ENCODE data around the gene AURKA. TPM values are rescaled to one million over a fixed set of nuclear protein-coding genes. Genes with fewer than 3 reads are reported as not detected.

The AURKA gene
- total and polyA plus RNA-seq, 2 of the 8 experiments (the other 6 are each of a cell fraction or from before 2014, with no cell fraction given): 45.8 to 84.8 TPM

GRCh38 chr20:56412949-56413348 is 20.9 kb upstream of the AURKA start:
- WGBS, 2 experiments (ENCODE audit: extremely low coverage in 1 of 2, insufficient coverage in 1 of 2, insufficient read length in 1 of 2, insufficient replicate concordance in 2 of 2, low coverage in 1 of 2, low lambda C conversion rate in 2 of 2, missing lambda C conversion rate in 1 of 2): 94% methylated on average over 2 of the region's 3 CpGs; no CpG with 5 or more reads in 1 of the 2 experiments
- H3K27ac ChIP-seq (ENCODE audit: low read depth, low read length): no peak overlapping the region
- H3K27me3 ChIP-seq (replicated peaks in 1 of 4; ENCODE audit: control insufficient read depth in 3 of 4, extremely low read depth in 1 of 4, insufficient read depth in 3 of 4, low read length in 3 of 4): no peaks in the 10 kb centered on the region
- no peak overlapping the region for H2BK120ac ChIP-seq (replicated peaks; ENCODE audit: low read depth, low read length)
- no peaks in the 10 kb centered on the region for H3K23me2 ChIP-seq (ENCODE audit: low read depth, low read length)
- H4K20me1 ChIP-seq (replicated peaks in 1 of 2; ENCODE audit: control insufficient read depth in 1 of 2, insufficient read depth in 2 of 2, low read length in 2 of 2): peaks cover 0 to 4% of the 10 kb centered on the region in 2 experiments
- no peak overlapping the region for H3K18ac ChIP-seq (ENCODE audit: extremely low read depth, low read length)
- H4K91ac ChIP-seq (replicated peaks; ENCODE audit: insufficient read length, low read length): no peak overlapping the region
- H4K8ac ChIP-seq (ENCODE audit: extremely low read depth, insufficient read depth, low read length): no peak overlapping the region
- no peaks in the 10 kb centered on the region for H3K79me2 ChIP-seq (ENCODE audit: control insufficient read depth in 1 of 2, insufficient read depth in 2 of 2, low read length in 2 of 2)
- no peak overlapping the region for H3K23ac ChIP-seq (ENCODE audit: insufficient read length)
- ChIA-PET CTCF (ENCODE audit: partially characterized antibody) (interaction anchor here (0.6 to 1.5 kb wide), 4 partner anchors 12 to 253 kb away, joined by 3 to 4 read pairs (median 4); no protein-coding TSS in a partner anchor), POLR2A (ENCODE audit: partially characterized antibody) (interaction anchor here (1.1 kb wide), 1 partner anchor 19 kb away, joined by 3 read pairs; no protein-coding TSS in a partner anchor)
- H3K9ac ChIP-seq (replicated peaks in 1 of 4; ENCODE audit: extremely low read depth in 1 of 4, low read depth in 3 of 4, low read length in 3 of 4): no peak overlapping the region
- H2AFZ ChIP-seq (ENCODE audit: low read length): no peak overlapping the region
- H2AK5ac ChIP-seq (ENCODE audit: low read depth, low read length): no peak overlapping the region
- no peak overlapping the region for H3K4me2 ChIP-seq (ENCODE audit: insufficient read depth in 1 of 2, low read depth in 2 of 2, low read length in 2 of 2)
- no peak overlapping the region for H3K56ac ChIP-seq (replicated peaks; ENCODE audit: insufficient read length, low read depth, low read length)
- no peak overlapping the region for H3K4ac ChIP-seq (replicated peaks; ENCODE audit: insufficient read length, low read depth, low read length)
- no peak overlapping the region for H2BK12ac ChIP-seq (ENCODE audit: low read depth, low read length)
- DNase-seq (ENCODE audit: low read depth in 1 of 2, low spot score in 2 of 2): no peak
- no peak overlapping the region for H4K5ac ChIP-seq (ENCODE audit: insufficient read length, low read depth, low read length)
- no peaks in the 10 kb centered on the region for H3K79me1 ChIP-seq (ENCODE audit: low read depth, low read length)
- H3K14ac ChIP-seq (ENCODE audit: insufficient read length): no peak overlapping the region
- no peak overlapping the region for H2BK5ac ChIP-seq (ENCODE audit: low read depth, low read length)
- H3K4me3 ChIP-seq (ENCODE audit: extremely low read depth in 1 of 4, insufficient read depth in 2 of 4, low read depth in 3 of 4, low read length in 4 of 4): no peak overlapping the region
- H2BK20ac ChIP-seq (ENCODE audit: low read length): no peak overlapping the region
- H3K9me3 ChIP-seq (ENCODE audit: insufficient read depth in 2 of 2, low read depth in 1 of 2, low read length in 1 of 2): no peaks in the 10 kb centered on the region
- TF ChIP-seq RBBP5 (IDR thresholded peaks at IDR 0.05; ENCODE audit: borderline replicate concordance, low read depth, low read length) (no peak), CREB1 (IDR thresholded peaks at IDR 0.05) (no peak), RFX5 (IDR thresholded peaks at IDR 0.05; ENCODE audit: borderline replicate concordance, low read depth, low read length) (no peak), EGR1 (IDR thresholded peaks at IDR 0.05; ENCODE audit: borderline replicate concordance, low read depth, low read length) (no peak), ZNF274 (IDR thresholded peaks at IDR 0.05; ENCODE audit: borderline replicate concordance, extremely low read depth, low read length) (no peak), MAFK (IDR thresholded peaks at IDR 0.05; ENCODE audit: low read depth, low read length) (no peak), HDAC2 (IDR thresholded peaks at IDR 0.05; ENCODE audit: borderline replicate concordance in 1 of 2, low read depth in 2 of 2, low read length in 2 of 2) (no peak), RNF2 (IDR thresholded peaks at IDR 0.05; ENCODE audit: borderline replicate concordance, low read depth, low read length, missing control alignments, poor library complexity, severe bottlenecking) (no peak), SIX5 (IDR thresholded peaks at IDR 0.05; ENCODE audit: low read depth, low read length) (no peak)
- no peak for FAIRE-seq
- H3K36me3 ChIP-seq (ENCODE audit: control insufficient read depth in 2 of 4, insufficient read depth in 4 of 4, low read length in 3 of 4): peaks cover 0 to 5% (median 0%) of the 10 kb centered on the region in 4 experiments; a peak in 3 of 8 replicates
- no peaks in the 10 kb centered on the region for H3K4me1 ChIP-seq (replicated peaks in 1 of 4; ENCODE audit: control insufficient read depth in 3 of 4, insufficient read depth in 4 of 4, low read length in 3 of 4)
- no peak overlapping the region for H2BK15ac ChIP-seq (ENCODE audit: low read length)

Data from H1 (cell line).